Esophagus squamous epithelium (tissue), 4 donors: ENCODE measurements around the gene ANO6.

Source experiments
- POLR2A ChIP-seq, 4 donors: fragments of 450-650 bp; IDR thresholded peaks; one replicate each; pipeline ENCODE4 v1.6.1; 2017; ENCODE audit warnings: antibody characterized with exemption in 4 of 4, mild to moderate bottlenecking in 4 of 4, moderate library complexity in 3 of 4
- TF ChIP-seq, protein P1 (sequence below), 6 experiments: fragments of 450-650 bp in 4 of 6; fragments of 200-600 bp in 2 of 6; sonication (generic) in 2 of 6; IDR thresholded peaks; one replicate each; pipeline ENCODE4 v1.5.1; 2016 to 2019; ENCODE audit warnings: antibody characterized with exemption in 6 of 6, mild to moderate bottlenecking in 4 of 6, moderate library complexity in 4 of 6

DNA sequence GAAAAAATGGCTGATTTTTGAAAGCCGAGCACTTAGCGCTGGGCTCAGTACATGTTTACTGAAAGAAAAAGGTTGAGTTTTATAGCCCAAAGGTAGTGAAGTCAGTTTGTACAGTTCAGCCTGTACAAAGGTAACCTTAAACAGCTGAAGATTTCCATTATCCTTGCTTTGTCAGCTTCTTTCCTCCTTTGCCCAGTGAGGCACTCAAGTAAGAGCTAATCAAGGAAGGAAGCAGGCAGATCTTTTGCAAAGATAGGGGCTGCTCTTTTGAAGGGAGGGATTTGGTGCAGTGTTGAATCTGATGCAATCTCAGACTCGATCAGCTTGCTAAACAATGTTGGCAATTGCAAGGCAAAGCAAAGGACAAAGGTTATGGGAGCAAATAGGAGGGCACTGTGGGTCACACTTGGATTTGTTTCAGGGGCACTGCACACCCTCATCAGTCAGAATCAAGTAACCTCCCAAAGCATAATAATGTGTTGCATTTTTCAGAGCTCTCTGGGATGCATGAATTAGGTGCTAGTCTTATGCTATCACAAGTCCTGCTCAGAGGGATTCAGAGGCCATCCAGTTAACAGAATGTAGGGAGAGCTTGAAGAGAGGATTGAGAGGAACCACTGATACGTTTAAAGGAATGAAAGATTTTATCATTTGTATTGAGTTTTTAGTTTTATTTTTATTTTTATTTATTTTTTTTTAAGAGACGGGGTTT lies 44.4 kb downstream of the ANO6 start:
- TF ChIP-seq, protein P1, sequence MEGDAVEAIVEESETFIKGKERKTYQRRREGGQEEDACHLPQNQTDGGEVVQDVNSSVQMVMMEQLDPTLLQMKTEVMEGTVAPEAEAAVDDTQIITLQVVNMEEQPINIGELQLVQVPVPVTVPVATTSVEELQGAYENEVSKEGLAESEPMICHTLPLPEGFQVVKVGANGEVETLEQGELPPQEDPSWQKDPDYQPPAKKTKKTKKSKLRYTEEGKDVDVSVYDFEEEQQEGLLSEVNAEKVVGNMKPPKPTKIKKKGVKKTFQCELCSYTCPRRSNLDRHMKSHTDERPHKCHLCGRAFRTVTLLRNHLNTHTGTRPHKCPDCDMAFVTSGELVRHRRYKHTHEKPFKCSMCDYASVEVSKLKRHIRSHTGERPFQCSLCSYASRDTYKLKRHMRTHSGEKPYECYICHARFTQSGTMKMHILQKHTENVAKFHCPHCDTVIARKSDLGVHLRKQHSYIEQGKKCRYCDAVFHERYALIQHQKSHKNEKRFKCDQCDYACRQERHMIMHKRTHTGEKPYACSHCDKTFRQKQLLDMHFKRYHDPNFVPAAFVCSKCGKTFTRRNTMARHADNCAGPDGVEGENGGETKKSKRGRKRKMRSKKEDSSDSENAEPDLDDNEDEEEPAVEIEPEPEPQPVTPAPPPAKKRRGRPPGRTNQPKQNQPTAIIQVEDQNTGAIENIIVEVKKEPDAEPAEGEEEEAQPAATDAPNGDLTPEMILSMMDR (IDR thresholded peaks at IDR 0.05): no peak
- no peak for TF ChIP-seq POLR2A (IDR thresholded peaks at IDR 0.05)
